HepG2 (cell line): ENCODE measurements around the gene ZNF217. TPM values are rescaled to one million over a fixed set of nuclear protein-coding genes. Genes with fewer than 3 reads are reported as not detected.

Experiments used
- DNMT3B ChIP-seq: conservative IDR thresholded peaks from 2 replicates; pipeline ENCODE4 v1.6.1; 2016; ENCODE audit warnings: missing biosample characterization, control low read depth
- E2F5 ChIP-seq: sonication (generic); formaldehyde crosslinking; conservative IDR thresholded peaks from 2 replicates; pipeline ENCODE4 v1.4.0; 2020; ENCODE audit warnings: missing genetic modification reagents
- FOXO4 ChIP-seq: sonication (generic); formaldehyde crosslinking; conservative IDR thresholded peaks from 2 replicates; pipeline ENCODE4 v1.8.1; 2023; ENCODE audit warnings: missing genetic modification reagents
- HDAC2 ChIP-seq: sonication (generic); formaldehyde crosslinking; IDR thresholded peaks from 2 replicates; pipeline ENCODE4 v1.4.0; 2020; ENCODE audit warnings: missing genetic modification reagents
- HOXA3 ChIP-seq: sonication (generic); formaldehyde crosslinking; IDR thresholded peaks from 2 replicates; pipeline ENCODE4 v1.5.0; 2020; ENCODE audit warnings: missing genetic modification reagents
- JARID2 ChIP-seq: sonication (generic); formaldehyde crosslinking; IDR thresholded peaks from 2 replicates; pipeline ENCODE4 v1.8.1; 2023; ENCODE audit warnings: missing genetic modification reagents, inconsistent platforms; ENCODE audit not compliant: insufficient replicate concordance
- JUN ChIP-seq: sonication (generic); formaldehyde crosslinking; IDR thresholded peaks from 2 replicates; pipeline ENCODE4 v1.4.0; 2020; ENCODE audit warnings: mild to moderate bottlenecking, missing genetic modification reagents
- KDM6A ChIP-seq: IDR thresholded peaks from 2 replicates; pipeline ENCODE4 v1.6.1; 2016; ENCODE audit warnings: low read depth
- KLF9 ChIP-seq: IDR thresholded peaks from 2 replicates; pipeline ENCODE4 v1.6.1; 2016; ENCODE audit warnings: low read depth
- MEIS2 ChIP-seq: sonication (generic); formaldehyde crosslinking; IDR thresholded peaks from 2 replicates; pipeline ENCODE4 v1.9.0; 2021; ENCODE audit warnings: mild to moderate bottlenecking, missing genetic modification reagents
- ZNF264 ChIP-seq: sonication (generic); formaldehyde crosslinking; IDR thresholded peaks from 2 replicates; pipeline ENCODE4 v1.4.0; 2020; ENCODE audit warnings: missing genetic modification reagents
- ZNF329 ChIP-seq: sonication (generic); formaldehyde crosslinking; IDR thresholded peaks from 2 replicates; pipeline ENCODE4 v1.9.0; 2021; ENCODE audit warnings: low read depth, mild to moderate bottlenecking, missing genetic modification reagents
- ZNF354B ChIP-seq: sonication (generic); formaldehyde crosslinking; IDR thresholded peaks from 2 replicates; pipeline ENCODE4 v1.8.0; 2022; ENCODE audit warnings: mild to moderate bottlenecking, missing genetic modification reagents
- ZNF407 ChIP-seq: sonication (generic); formaldehyde crosslinking; IDR thresholded peaks from one replicate; pipeline ENCODE4 v1.5.1; 2020; ENCODE audit warnings: mild to moderate bottlenecking, missing genetic modification reagents; ENCODE audit errors: not compliant biosample characterization
- ZNF788 ChIP-seq: sonication (generic); formaldehyde crosslinking; IDR thresholded peaks from 2 replicates; pipeline ENCODE4 v1.5.0; 2020; ENCODE audit warnings: mild to moderate bottlenecking, missing genetic modification reagents, borderline replicate concordance
- ZSCAN29 ChIP-seq: sonication (generic); formaldehyde crosslinking; conservative IDR thresholded peaks from 2 replicates; pipeline ENCODE4 v1.4.0; 2020; ENCODE audit warnings: mild to moderate bottlenecking, missing genetic modification reagents
- polyA plus RNA-seq, 8 experiments: library from polyadenylated mRNA; depleted of rRNA in 3 of 8; stranded (reverse) in 7 of 8; unstranded in 1 of 8; fragments of >200 nt; fragmentation: Illumina TruSeq in 4 of 8; extraction: Trizol in 4 of 8; gene quantifications; 2 replicates each; pipeline versions ENCODE4 v1.2.1 to v1.2.3, GENCODE V29; 2011 to 2016; ENCODE audit warnings: low read depth in 4 of 8, missing spikeins in 1 of 8, mixed read lengths in 1 of 8; ENCODE audit not compliant: insufficient read depth in 1 of 8
- total RNA-seq, 5 experiments: library from RNA; depleted of rRNA; stranded (reverse); fragments of >200 nt; fragmentation: Illumina TruSeq; extraction: Trizol; gene quantifications; 2 replicates each; pipeline ENCODE4 v1.2.3, GENCODE V29; 2016; ENCODE audit warnings: low read depth in 1 of 5

Gene ZNF217
- total and polyA plus RNA-seq, 2 of the 13 experiments (the other 11 are each of a cell fraction or from before 2014, with no cell fraction given), result 22.3 to 29.8 TPM

GRCh38 chr20:53623454-53624211 lies 30.0 kb upstream of the ZNF217 start (continued):
- TF ChIP-seq E2F5 (no peak), DNMT3B (CRISPR knock-in tag) (peak; percentile 60; the same call in 1 of the 2 replicates), HOXA3 (CRISPR knock-in tag) (peak; percentile 86), HDAC2 (peak; percentile 45), KDM6A (CRISPR knock-in tag) (0 out of 2 replicates have a peak, but pooled peaks have one; percentile 11), ZNF354B (CRISPR knock-in tag) (no peak), ZNF407 (CRISPR knock-in tag) (peak; percentile 42), JUN (CRISPR knock-in tag) (no peak), ZNF264 (CRISPR knock-in tag) (peak; percentile 71; the same call in 1 of the 2 replicates), FOXO4 (CRISPR knock-in tag) (no peak), JARID2 (CRISPR knock-in tag) (no peak), MEIS2 (CRISPR knock-in tag) (no peak), ZNF788 (peak; percentile 71; the same call in 1 of the 2 replicates), ZNF329 (CRISPR knock-in tag) (no peak), KLF9 (CRISPR knock-in tag) (no peak), ZSCAN29 (CRISPR knock-in tag) (no peak; the same call in 1 of the 2 replicates)
